Endothelial cell of umbilical vein (primary cell): ENCODE results near the gene MAPK8. TPM values are rescaled to one million over a fixed set of nuclear protein-coding genes. Genes with fewer than 3 reads are reported as not detected.

ENCODE experiments used
- BruUV-seq: library from RNA; stranded (reverse); fragments of 400-500 nt; replicated peaks from 2 replicates; lab custom pipeline; 2021; lab: Mats Ljungman, UMichigan
- CTCF ChIA-PET: fragments of 300-600, 350-600 bp; sonication (Branson Sonifier 250); formaldehyde crosslinking; loops from one replicate; lab custom pipeline; 2021; ENCODE audit warnings: antibody characterized with exemption, inconsistent platforms; lab: Charles Lee
- POLR2A ChIA-PET: fragments of 300-600, 350-600 bp; sonication (Branson Sonifier 250); formaldehyde crosslinking; loops from one replicate; lab custom pipeline; 2021; ENCODE audit warnings: antibody characterized with exemption, inconsistent platforms; lab: Charles Lee
- DNase-seq: peaks from one replicate; pipeline ENCODE4 v3.0.0-alpha.2; 2011; ENCODE audit warnings: low read depth, low spot score
- FAIRE-seq: peaks from 2 replicates; lab custom pipeline; 2011; peaks lifted over from hg19 to GRCh38; lab: Jason Lieb, UNC
- H2AFZ ChIP-seq: 2 replicates; pipeline ENCODE4 v1.6.0; 2012; ENCODE audit warnings: low read depth, low read length, control low read depth, inconsistent platforms
- H3K27ac ChIP-seq: 2 replicates; pipeline ENCODE4 v1.5.1; 2011; ENCODE audit warnings: low read depth, mild to moderate bottlenecking, control low read depth, low read length, moderate library complexity; ENCODE audit not compliant: insufficient read depth
- H3K27me3 ChIP-seq, 2 experiments: 2 replicates each; pipeline versions ENCODE4 v1.6.0 to v1.6.1; 2011; ENCODE audit warnings: low read length in 2 of 2, mixed read lengths in 1 of 2; ENCODE audit not compliant: control insufficient read depth in 2 of 2, insufficient read depth in 2 of 2
- H3K36me3 ChIP-seq, 2 experiments: 2 replicates in 1 of 2; 3 replicates in 1 of 2; pipeline ENCODE4 v1.5.1; 2011; ENCODE audit warnings: low read length in 2 of 2, mild to moderate bottlenecking in 1 of 2, moderate library complexity in 1 of 2; ENCODE audit not compliant: control insufficient read depth in 2 of 2, insufficient read depth in 2 of 2; ENCODE audit errors: extremely low read depth in 1 of 2
- H3K4me1 ChIP-seq: 3 replicates; pipeline ENCODE4 v1.5.1; 2011; ENCODE audit warnings: mild to moderate bottlenecking, low read length; ENCODE audit not compliant: control insufficient read depth, insufficient read depth; ENCODE audit errors: extremely low read depth
- H3K4me2 ChIP-seq: 2 replicates; pipeline ENCODE4 v1.6.1; 2011; ENCODE audit warnings: low read length, control low read depth, mixed read lengths; ENCODE audit not compliant: insufficient read depth
- H3K4me3 ChIP-seq, 3 experiments: fragments of 200-600 bp in 1 of 3; sonication (generic), shearing (Covaris generic) in 1 of 3; replicated peaks in 1 of 3; 2 replicates each; pipeline ENCODE4 v1.5.1; 2011 to 2016; ENCODE audit warnings: control low read depth in 3 of 3, low read length in 3 of 3, mild to moderate bottlenecking in 2 of 3, inconsistent platforms in 1 of 3, low read depth in 1 of 3, moderate library complexity in 1 of 3; ENCODE audit not compliant: insufficient read depth in 1 of 3
- H3K79me2 ChIP-seq: 2 replicates; pipeline ENCODE4 v1.6.0; 2012; ENCODE audit warnings: low read length, inconsistent platforms; ENCODE audit not compliant: control insufficient read depth, insufficient read depth
- H3K9ac ChIP-seq: replicated peaks from 2 replicates; pipeline ENCODE3; 2011; ENCODE audit warnings: low read length, control low read depth; ENCODE audit not compliant: insufficient read depth; ENCODE audit errors: extremely low read depth
- H3K9me1 ChIP-seq: replicated peaks from 3 replicates; pipeline ENCODE4 v1.6.0; 2011; ENCODE audit warnings: mild to moderate bottlenecking, low read length; ENCODE audit not compliant: control insufficient read depth, insufficient read depth; ENCODE audit errors: extremely low read depth
- H3K9me3 ChIP-seq: replicated peaks from 2 replicates; pipeline ENCODE4 v1.5.1; 2012; ENCODE audit warnings: low read length, inconsistent platforms; ENCODE audit not compliant: control insufficient read depth, insufficient read depth
- H4K20me1 ChIP-seq: replicated peaks from 2 replicates; pipeline ENCODE3; 2011; ENCODE audit warnings: mild to moderate bottlenecking, low read length; ENCODE audit not compliant: control insufficient read depth, insufficient read depth; ENCODE audit errors: extremely low read depth
- EZH2 ChIP-seq: IDR thresholded peaks from 2 replicates; pipeline ENCODE4 v1.6.1; 2012; ENCODE audit warnings: borderline replicate concordance, low read depth, mild to moderate bottlenecking, moderate library complexity, low read length, inconsistent platforms; ENCODE audit not compliant: severe bottlenecking
- FOS ChIP-seq: IDR thresholded peaks from 2 replicates; pipeline ENCODE4 v1.6.1; 2011; ENCODE audit warnings: mild to moderate bottlenecking, low read length, moderate library complexity, borderline replicate concordance; ENCODE audit not compliant: insufficient read depth
- GATA2 ChIP-seq: IDR thresholded peaks from 2 replicates; pipeline ENCODE4 v1.7.0; 2011; ENCODE audit warnings: low read depth, mild to moderate bottlenecking, moderate library complexity, mixed read lengths, low read length; ENCODE audit not compliant: insufficient read length, insufficient read depth
- JUN ChIP-seq: IDR thresholded peaks from 2 replicates; pipeline ENCODE4 v1.6.1; 2011; ENCODE audit warnings: borderline replicate concordance, low read depth; ENCODE audit not compliant: insufficient read length, insufficient read depth
- MYC ChIP-seq: IDR thresholded peaks from one replicate; pipeline ENCODE4 v1.6.1; 2011; ENCODE audit warnings: mild to moderate bottlenecking, low read depth, low read length
- POLR2A ChIP-seq: IDR thresholded peaks from 2 replicates; pipeline ENCODE4 v1.6.1; 2012; ENCODE audit warnings: low read depth, mild to moderate bottlenecking, control low read depth, low read length
- POLR2AphosphoS5 ChIP-seq: IDR thresholded peaks from 2 replicates; pipeline ENCODE4 v1.6.1; 2012; ENCODE audit warnings: low read depth, mild to moderate bottlenecking, control low read depth, low read length, moderate library complexity; ENCODE audit not compliant: insufficient read depth
- dilution Hi-C: fragments of 300-500 bp; cut with MboI; formaldehyde crosslinking; loops from one replicate; pipeline ENCODE4 v1.15.0; 2019; ENCODE audit warnings: low sequenced_read_pairs; ENCODE audit not compliant: extremely low pct_ligation_motif_present
- intact Hi-C: fragments of 100-400 bp; cut with micrococcal nuclease; formaldehyde crosslinking; loops from one replicate; pipeline ENCODE4 v1.10.0; 2022
- polyA plus RNA-seq, 4 experiments: library from polyadenylated mRNA; depleted of rRNA in 3 of 4; stranded (reverse) in 3 of 4; unstranded in 1 of 4; fragments of >200 nt; gene quantifications; 2 replicates each; pipeline versions ENCODE4 v1.2.1 to v1.2.3, GENCODE V29; 2011 to 2012; ENCODE audit warnings: missing spikeins in 1 of 4
- total RNA-seq: library from RNA; stranded (reverse); gene quantifications from 2 replicates; pipeline ENCODE4 v1.2.3, GENCODE V29; 2021
- TF ChIP-seq, protein P1 (sequence below), 2 donors: IDR thresholded peaks; 1 replicate in 1 of 2; 2 replicates in 1 of 2; pipeline ENCODE4 v1.5.1; 2011; ENCODE audit warnings: low read length in 2 of 2, mild to moderate bottlenecking in 2 of 2, moderate library complexity in 2 of 2, control low read depth in 1 of 2, inconsistent platforms in 1 of 2, low read depth in 1 of 2; ENCODE audit not compliant: insufficient read depth in 1 of 2; ENCODE audit errors: extremely low read depth in 1 of 2
- TF ChIP-seq, protein P2 (sequence below): IDR thresholded peaks from 2 replicates; pipeline ENCODE4 v1.6.1; 2011; ENCODE audit not compliant: insufficient read depth, insufficient read length

MAPK8 gene
- total and polyA plus RNA-seq, 2 donors (not counting 3 experiments of a cell fraction or from before 2014, with no cell fraction given): 25.3 to 56.2 TPM

DNA sequence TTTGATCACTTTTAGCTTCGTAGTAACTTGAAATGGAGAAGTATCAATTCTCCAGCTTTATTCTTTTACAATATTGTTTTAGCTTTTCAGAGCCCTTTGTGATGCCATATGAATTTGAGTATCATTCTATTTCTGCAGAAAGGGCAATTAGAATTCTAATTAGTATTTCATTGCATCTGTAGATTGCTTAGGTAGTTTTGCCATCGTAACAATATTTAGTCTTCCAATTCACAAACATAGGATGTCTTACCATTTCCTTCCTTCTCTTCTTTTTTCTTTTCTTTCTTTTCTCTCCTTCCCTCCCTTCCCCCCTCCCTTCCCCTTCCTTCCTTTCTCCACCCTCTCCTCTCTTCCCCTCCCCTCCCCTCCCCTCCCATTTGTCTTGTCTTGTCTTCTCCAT, 105.0 kb downstream of the MAPK8 start:
- intact Hi-C loops: no loop called here
- TF ChIP-seq FOS (no peak), EZH2 (no peak), MYC (no peak), JUN (no peak), GATA2 (no peak), POLR2A (no peak), POLR2AphosphoS5 (no peak)
- TF ChIP-seq, protein P1, sequence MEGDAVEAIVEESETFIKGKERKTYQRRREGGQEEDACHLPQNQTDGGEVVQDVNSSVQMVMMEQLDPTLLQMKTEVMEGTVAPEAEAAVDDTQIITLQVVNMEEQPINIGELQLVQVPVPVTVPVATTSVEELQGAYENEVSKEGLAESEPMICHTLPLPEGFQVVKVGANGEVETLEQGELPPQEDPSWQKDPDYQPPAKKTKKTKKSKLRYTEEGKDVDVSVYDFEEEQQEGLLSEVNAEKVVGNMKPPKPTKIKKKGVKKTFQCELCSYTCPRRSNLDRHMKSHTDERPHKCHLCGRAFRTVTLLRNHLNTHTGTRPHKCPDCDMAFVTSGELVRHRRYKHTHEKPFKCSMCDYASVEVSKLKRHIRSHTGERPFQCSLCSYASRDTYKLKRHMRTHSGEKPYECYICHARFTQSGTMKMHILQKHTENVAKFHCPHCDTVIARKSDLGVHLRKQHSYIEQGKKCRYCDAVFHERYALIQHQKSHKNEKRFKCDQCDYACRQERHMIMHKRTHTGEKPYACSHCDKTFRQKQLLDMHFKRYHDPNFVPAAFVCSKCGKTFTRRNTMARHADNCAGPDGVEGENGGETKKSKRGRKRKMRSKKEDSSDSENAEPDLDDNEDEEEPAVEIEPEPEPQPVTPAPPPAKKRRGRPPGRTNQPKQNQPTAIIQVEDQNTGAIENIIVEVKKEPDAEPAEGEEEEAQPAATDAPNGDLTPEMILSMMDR (IDR thresholded peaks at IDR 0.05; ENCODE audit: extremely low read depth in 1 of 2, insufficient read depth in 1 of 2, low read depth in 1 of 2, low read length in 2 of 2): no peak
- TF ChIP-seq, protein P2, sequence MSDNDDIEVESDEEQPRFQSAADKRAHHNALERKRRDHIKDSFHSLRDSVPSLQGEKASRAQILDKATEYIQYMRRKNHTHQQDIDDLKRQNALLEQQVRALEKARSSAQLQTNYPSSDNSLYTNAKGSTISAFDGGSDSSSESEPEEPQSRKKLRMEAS: no peak
- Histone ChIP-seq H3K9ac (no peak overlapping the region), H2AFZ (no peak overlapping the region), H3K79me2 (no peaks in the 10 kb centered on the region), H3K27ac (no peak overlapping the region), H3K4me3 (no peak overlapping the region), H3K4me2 (no peak overlapping the region), H3K9me3 (no peaks in the 10 kb centered on the region), H3K9me1 (no peaks in the 10 kb centered on the region), H3K27me3 (no peaks in the 10 kb centered on the region), H3K36me3 (no peaks in the 10 kb centered on the region), H3K4me1 (no peaks in the 10 kb centered on the region), H4K20me1 (no peaks in the 10 kb centered on the region)
- POLR2A ChIA-PET: no interaction called here
- no peak for FAIRE-seq
- no TSS peak for BruUV-seq
- no peak for DNase-seq
- CTCF ChIA-PET: interaction anchor here (1.2 kb wide), 1 partner anchor 45 kb away, joined by 3 read pairs; no protein-coding TSS in a partner anchor
- dilution Hi-C loops: no loop called here
